ENCODE data around the gene MRTFA.
A peak's percentile ranks its signal among the peaks of the same experiment; 100 is the strongest.

The MRTFA gene

GRCh38 chr22:40544758-40545157 lies 91.8 kb downstream of the MRTFA start:
- H3K14ac ChIP-seq (ENCODE audit: low read length) = no peak overlapping the region
- no peaks in the 10 kb centered on the region for H3K27me3 ChIP-seq (ENCODE audit: control insufficient read depth in 3 of 3, insufficient read depth in 3 of 3, low read depth in 1 of 3, low read length in 3 of 3)
- WGBS, 2 donors (ENCODE audit: extremely low coverage in 2 of 2, insufficient read length in 2 of 2, insufficient replicate concordance in 1 of 2) = no CpG with 5 or more reads among the region's 2 CpGs
- H3K9ac ChIP-seq (ENCODE audit: low read depth, low read length, poor library complexity) = no peak overlapping the region
- peaks cover 2 to 15% of the 10 kb centered on the region in 2 donors for H3K36me3 ChIP-seq (replicated peaks in 1 of 2; ENCODE audit: control insufficient read depth in 2 of 2, insufficient read depth in 2 of 2, low read length in 2 of 2)
- no peak overlapping the region for H2BK15ac ChIP-seq (ENCODE audit: low read length)
- no peak overlapping the region for H3K4me3 ChIP-seq (ENCODE audit: low read length in 2 of 2)
- H2BK5ac ChIP-seq (ENCODE audit: low read length) = no peak overlapping the region
- H2AK5ac ChIP-seq (ENCODE audit: low read depth, low read length) = no peak overlapping the region
- no peak overlapping the region for H2BK12ac ChIP-seq (ENCODE audit: low read length)
- peaks cover 0 to 3% of the 10 kb centered on the region in 2 donors for H3K9me3 ChIP-seq (replicated peaks in 1 of 2; ENCODE audit: control insufficient read depth in 2 of 2, insufficient read depth in 1 of 2, low read depth in 1 of 2, low read length in 2 of 2)
- H3K23ac ChIP-seq (ENCODE audit: low read depth, low read length, poor library complexity) = no peak overlapping the region
- H3K4me2 ChIP-seq (ENCODE audit: insufficient read depth, low read length, poor library complexity, severe bottlenecking) = no peak overlapping the region
- peaks cover 0 to 2% of the 10 kb centered on the region in 2 donors for H3K4me1 ChIP-seq (ENCODE audit: control insufficient read depth in 2 of 2, insufficient read depth in 1 of 2, low read depth in 1 of 2, low read length in 2 of 2)
- H3K4ac ChIP-seq (ENCODE audit: low read length) = no peak overlapping the region
- no peak overlapping the region for H4K8ac ChIP-seq (ENCODE audit: low read depth, low read length)
- H2BK120ac ChIP-seq (ENCODE audit: low read depth, low read length) = no peak overlapping the region
- no peaks in the 10 kb centered on the region for H3K79me1 ChIP-seq (ENCODE audit: low read depth, low read length)
- no peak for DNase-seq (ENCODE audit: low spot score)
- no peak overlapping the region for H3K18ac ChIP-seq (ENCODE audit: low read length)
- no peak overlapping the region for H3K27ac ChIP-seq (replicated peaks; ENCODE audit: low read length)
- H4K91ac ChIP-seq (ENCODE audit: low read depth, low read length, poor library complexity) = no peak overlapping the region
- no peak overlapping the region for H2AFZ ChIP-seq (ENCODE audit: low read length)

GRCh38 chr22:40542821-40543540 lies 93.5 kb downstream of the MRTFA start:
- no peaks in the 10 kb centered on the region for H3K79me1 ChIP-seq (ENCODE audit: low read depth, low read length)
- WGBS, 2 donors (ENCODE audit: extremely low coverage in 2 of 2, insufficient read length in 2 of 2, insufficient replicate concordance in 1 of 2) = no CpG with 5 or more reads among the region's 2 CpGs
- H2BK12ac ChIP-seq (ENCODE audit: low read length) = no peak overlapping the region
- H3K9me3 ChIP-seq (replicated peaks in 1 of 2; ENCODE audit: control insufficient read depth in 2 of 2, insufficient read depth in 1 of 2, low read depth in 1 of 2, low read length in 2 of 2) = peaks cover 0 to 3% of the 10 kb centered on the region in 2 donors
- H3K27me3 ChIP-seq (ENCODE audit: control insufficient read depth in 3 of 3, insufficient read depth in 3 of 3, low read depth in 1 of 3, low read length in 3 of 3) = no peaks in the 10 kb centered on the region
- peaks cover 0 to 2% of the 10 kb centered on the region in 2 donors for H3K4me1 ChIP-seq (ENCODE audit: control insufficient read depth in 2 of 2, insufficient read depth in 1 of 2, low read depth in 1 of 2, low read length in 2 of 2)
- no peak overlapping the region for H2BK5ac ChIP-seq (ENCODE audit: low read length)
- no peak overlapping the region for H3K18ac ChIP-seq (ENCODE audit: low read length)
- no peak overlapping the region for H2BK120ac ChIP-seq (ENCODE audit: low read depth, low read length)
- H4K8ac ChIP-seq (ENCODE audit: low read depth, low read length) = no peak overlapping the region
- H3K14ac ChIP-seq (ENCODE audit: low read length) = no peak overlapping the region
- no peak for DNase-seq (ENCODE audit: low spot score)
- H3K4me2 ChIP-seq (ENCODE audit: insufficient read depth, low read length, poor library complexity, severe bottlenecking) = no peak overlapping the region
- H2AK5ac ChIP-seq (ENCODE audit: low read depth, low read length) = no peak overlapping the region
- peaks cover 2 to 7% of the 10 kb centered on the region in 2 donors for H3K36me3 ChIP-seq (replicated peaks in 1 of 2; ENCODE audit: control insufficient read depth in 2 of 2, insufficient read depth in 2 of 2, low read length in 2 of 2)
- no peak overlapping the region for H3K23ac ChIP-seq (ENCODE audit: low read depth, low read length, poor library complexity)
- no peak overlapping the region for H3K27ac ChIP-seq (replicated peaks; ENCODE audit: low read length)
- no peak overlapping the region for H3K9ac ChIP-seq (ENCODE audit: low read depth, low read length, poor library complexity)
- H2BK15ac ChIP-seq (ENCODE audit: low read length) = no peak overlapping the region
- no peak overlapping the region for H3K4me3 ChIP-seq (ENCODE audit: low read length in 2 of 2)
- no peak overlapping the region for H4K91ac ChIP-seq (ENCODE audit: low read depth, low read length, poor library complexity)
- H2AFZ ChIP-seq (ENCODE audit: low read length) = no peak overlapping the region
- no peak overlapping the region for H3K4ac ChIP-seq (ENCODE audit: low read length)

- Histone ChIP-seq H3K4ac (ENCODE audit: low read length) (no peak overlapping the region), H2BK15ac (ENCODE audit: low read length) (no peak overlapping the region), H3K9ac (ENCODE audit: low read depth, low read length, poor library complexity) (no peak overlapping the region), H3K4me2 (ENCODE audit: insufficient read depth, low read length, poor library complexity, severe bottlenecking) (no peak overlapping the region), H3K36me3 (replicated peaks in 1 of 2; ENCODE audit: control insufficient read depth in 2 of 2, insufficient read depth in 2 of 2, low read length in 2 of 2) (peaks cover 0 to under 1% of the 10 kb centered on the region in 2 donors), H4K8ac (ENCODE audit: low read depth, low read length) (no peak overlapping the region), H3K27ac (replicated peaks; ENCODE audit: low read length) (no peak overlapping the region), H2BK5ac (ENCODE audit: low read length) (no peak overlapping the region), H3K23ac (ENCODE audit: low read depth, low read length, poor library complexity) (no peak overlapping the region), H3K14ac (ENCODE audit: low read length) (no peak overlapping the region), H3K4me3 (ENCODE audit: low read length in 2 of 2) (no peak overlapping the region), H3K9me3 (replicated peaks in 1 of 2; ENCODE audit: control insufficient read depth in 2 of 2, insufficient read depth in 1 of 2, low read depth in 1 of 2, low read length in 2 of 2) (peaks cover 0 to under 1% of the 10 kb centered on the region in 2 donors), H3K27me3 (ENCODE audit: control insufficient read depth in 3 of 3, insufficient read depth in 3 of 3, low read depth in 1 of 3, low read length in 3 of 3) (no peaks in the 10 kb centered on the region), H2AFZ (ENCODE audit: low read length) (no peak overlapping the region), H2BK120ac (ENCODE audit: low read depth, low read length) (no peak overlapping the region), H3K18ac (ENCODE audit: low read length) (no peak overlapping the region), H2BK12ac (ENCODE audit: low read length) (no peak overlapping the region), H3K4me1 (ENCODE audit: control insufficient read depth in 2 of 2, insufficient read depth in 1 of 2, low read depth in 1 of 2, low read length in 2 of 2) (peaks cover 0 to 2% of the 10 kb centered on the region in 2 donors), H2AK5ac (ENCODE audit: low read depth, low read length) (no peak overlapping the region), H3K79me1 (ENCODE audit: low read depth, low read length) (no peaks in the 10 kb centered on the region), H4K91ac (ENCODE audit: low read depth, low read length, poor library complexity) (no peak overlapping the region)
- no CpG with 5 or more reads among the region's 2 CpGs for WGBS, 2 donors (ENCODE audit: extremely low coverage in 2 of 2, insufficient read length in 2 of 2, insufficient replicate concordance in 1 of 2)
- DNase-seq (ENCODE audit: low spot score) = no peak
Observed at GRCh38 chr22:40541300-40541699, 95.2 kb downstream of the MRTFA start.

GRCh38 chr22:40540265-40540664 lies 96.3 kb downstream of the MRTFA start:
- Histone ChIP-seq H4K91ac (ENCODE audit: low read depth, low read length, poor library complexity) (no peak overlapping the region), H4K8ac (ENCODE audit: low read depth, low read length) (no peak overlapping the region), H2AFZ (ENCODE audit: low read length) (no peak overlapping the region), H3K14ac (ENCODE audit: low read length) (no peak overlapping the region), H2BK5ac (ENCODE audit: low read length) (no peak overlapping the region), H2BK12ac (ENCODE audit: low read length) (no peak overlapping the region), H2AK5ac (ENCODE audit: low read depth, low read length) (no peak overlapping the region), H3K4me1 (ENCODE audit: control insufficient read depth in 2 of 2, insufficient read depth in 1 of 2, low read depth in 1 of 2, low read length in 2 of 2) (peaks cover 0 to 2% of the 10 kb centered on the region in 2 donors), H3K18ac (ENCODE audit: low read length) (peak overlapping the region; percentile 54), H3K4ac (ENCODE audit: low read length) (no peak overlapping the region), H2BK15ac (ENCODE audit: low read length) (no peak overlapping the region), H3K9me3 (replicated peaks in 1 of 2; ENCODE audit: control insufficient read depth in 2 of 2, insufficient read depth in 1 of 2, low read depth in 1 of 2, low read length in 2 of 2) (peaks cover 3 to 5% of the 10 kb centered on the region in 2 donors), H2BK120ac (ENCODE audit: low read depth, low read length) (no peak overlapping the region), H3K36me3 (replicated peaks in 1 of 2; ENCODE audit: control insufficient read depth in 2 of 2, insufficient read depth in 2 of 2, low read length in 2 of 2) (no peaks in the 10 kb centered on the region), H3K4me2 (ENCODE audit: insufficient read depth, low read length, poor library complexity, severe bottlenecking) (no peak overlapping the region), H3K27ac (replicated peaks; ENCODE audit: low read length) (no peak overlapping the region), H3K79me1 (ENCODE audit: low read depth, low read length) (no peaks in the 10 kb centered on the region), H3K23ac (ENCODE audit: low read depth, low read length, poor library complexity) (no peak overlapping the region), H3K4me3 (ENCODE audit: low read length in 2 of 2) (no peak overlapping the region), H3K27me3 (ENCODE audit: control insufficient read depth in 3 of 3, insufficient read depth in 3 of 3, low read depth in 1 of 3, low read length in 3 of 3) (no peaks in the 10 kb centered on the region), H3K9ac (ENCODE audit: low read depth, low read length, poor library complexity) (no peak overlapping the region)
- no CpG with 5 or more reads among the region's 5 CpGs for WGBS, 2 donors (ENCODE audit: extremely low coverage in 2 of 2, insufficient read length in 2 of 2, insufficient replicate concordance in 1 of 2)
- DNase-seq (ENCODE audit: low spot score) = no peak
